ENCODE results near the gene EI24. TPM values are rescaled to one million over a fixed set of nuclear protein-coding genes. Genes with fewer than 3 reads are reported as not detected.
"Not testable (repeated sequence)": the region's sequence is repeated elsewhere in the genome, so short reads cannot be mapped to it uniquely, and the experiment has no call there.

Gene EI24
- total RNA-seq, 2 experiments from 2014 or later, result 31.5 to 33.2 TPM

GRCh38 chr11:125561924-125562323 is 7.4 kb upstream of the EI24 start:
- no peaks in the 10 kb centered on the region for H3K9me3 Mint-ChIP-seq
- no peak overlapping the region for H3K4me3 Mint-ChIP-seq
- POLR2A ChIA-PET, result no interaction called here
- CTCF ChIA-PET, result no interaction called here
- DNase-seq, result no peak
- H3K27ac Mint-ChIP-seq, result no peak overlapping the region
- no peaks in the 10 kb centered on the region for H3K4me1 Mint-ChIP-seq
- H3K27me3 Mint-ChIP-seq, result no peaks in the 10 kb centered on the region
- H3K36me3 Mint-ChIP-seq (ENCODE audit: low read depth), result no peaks in the 10 kb centered on the region

- ChIA-PET CTCF (no interaction called here), POLR2A (no interaction called here)
- no peaks in the 10 kb centered on the region for H3K27me3 Mint-ChIP-seq
- H3K27ac Mint-ChIP-seq, result no peak overlapping the region
- no peaks in the 10 kb centered on the region for H3K36me3 Mint-ChIP-seq (ENCODE audit: low read depth)
- no peak for DNase-seq
- H3K4me1 Mint-ChIP-seq, result no peaks in the 10 kb centered on the region
- H3K9me3 Mint-ChIP-seq, result no peaks in the 10 kb centered on the region
- no peak overlapping the region for H3K4me3 Mint-ChIP-seq
These were observed 6.8 kb upstream of the EI24 start for GRCh38 chr11:125562430-125562829.

GRCh38 chr11:125564357-125564756 is 4.9 kb upstream of the EI24 start:
- Mint-ChIP-seq H3K27ac (no peak overlapping the region), H3K36me3 (ENCODE audit: low read depth) (no peaks in the 10 kb centered on the region), H3K9me3 (no peaks in the 10 kb centered on the region), H3K4me1 (peaks cover 3% of the 10 kb centered on the region), H3K4me3 (no peak overlapping the region), H3K27me3 (no peaks in the 10 kb centered on the region)
- POLR2A ChIA-PET, result interaction anchor here (0.7 kb wide), 1 partner anchor 61 kb away, joined by 3 read pairs; the partner anchor contains the start of gene CHEK1
- CTCF ChIA-PET, result no interaction called here
- DNase-seq, result no peak

- CTCF ChIA-PET, result no interaction called here
- Mint-ChIP-seq H3K4me3 (no peak overlapping the region), H3K4me1 (peaks cover 16% of the 10 kb centered on the region), H3K27ac (no peak overlapping the region), H3K27me3 (no peaks in the 10 kb centered on the region), H3K9me3 (no peaks in the 10 kb centered on the region), H3K36me3 (ENCODE audit: low read depth) (peaks cover 5% of the 10 kb centered on the region)
- POLR2A ChIA-PET, result interaction anchor here (0.6 kb wide), 1 partner anchor 9 kb away, joined by 3 read pairs; no protein-coding TSS in a partner anchor
- no peak for DNase-seq
These were observed 3.0 kb upstream of the EI24 start for GRCh38 chr11:125566235-125566634.

- no peak for DNase-seq
- Mint-ChIP-seq H3K4me1 (peaks cover 27% of the 10 kb centered on the region), H3K27me3 (no peaks in the 10 kb centered on the region), H3K27ac (peak overlapping the region; percentile 79), H3K4me3 (peak overlapping the region; percentile 95), H3K9me3 (no peaks in the 10 kb centered on the region), H3K36me3 (ENCODE audit: low read depth) (peaks cover 30% of the 10 kb centered on the region)
- ChIA-PET CTCF (interaction anchor here (1.0 to 3.3 kb wide), 16 partner anchors 9 to 317 kb away, joined by 3 to 30 read pairs (median 4); partner anchors contain the start of genes CHEK1 and STT3A), POLR2A (interaction anchor here (0.8 to 4.2 kb wide), 22 partner anchors 9 to 947 kb away, joined by 3 to 89 read pairs (median 4); partner anchors contain the start of genes CHEK1, FEZ1, HYLS1 and PUS3)
These were observed 791 bp downstream of the EI24 start for GRCh38 chr11:125569915-125570621.

- peak overlapping the region; percentile 95 for H3K4me3 Mint-ChIP-seq
- POLR2A ChIA-PET, result interaction anchor here (1.2 to 4.2 kb wide), 7 partner anchors 11 to 316 kb away, joined by 4 to 89 read pairs (median 21); partner anchors contain the start of genes CHEK1, HYLS1 and STT3A
- H3K4me1 Mint-ChIP-seq, result peaks cover 27% of the 10 kb centered on the region
- H3K27me3 Mint-ChIP-seq, result no peaks in the 10 kb centered on the region
- H3K9me3 Mint-ChIP-seq, result no peaks in the 10 kb centered on the region
- H3K27ac Mint-ChIP-seq, result peak overlapping the region; percentile 47
- CTCF ChIA-PET, result interaction anchor here (1.0 to 2.3 kb wide), 2 partner anchors 55 to 78 kb away, joined by 3 to 5 read pairs; no protein-coding TSS in a partner anchor
- H3K36me3 Mint-ChIP-seq (ENCODE audit: low read depth), result peaks cover 37% of the 10 kb centered on the region
- no peak for DNase-seq
These were observed 1.7 kb downstream of the EI24 start for GRCh38 chr11:125570952-125571351.

GRCh38 chr11:125572916-125573315 is 3.6 kb downstream of the EI24 start:
- ChIA-PET POLR2A (interaction anchor here (0.6 kb wide), 1 partner anchor 740 kb away, joined by 4 read pairs; no protein-coding TSS in a partner anchor), CTCF (interaction anchor here (0.7 to 0.9 kb wide), 2 partner anchors 16 to 733 kb away, joined by 4 read pairs; no protein-coding TSS in a partner anchor)
- Mint-ChIP-seq H3K27me3 (no peaks in the 10 kb centered on the region), H3K4me1 (peaks cover 34% of the 10 kb centered on the region), H3K36me3 (ENCODE audit: low read depth) (peaks cover 51% of the 10 kb centered on the region), H3K4me3 (no peak overlapping the region), H3K27ac (no peak overlapping the region), H3K9me3 (no peaks in the 10 kb centered on the region)
- no peak for DNase-seq

- POLR2A ChIA-PET, result interaction anchor here (1.1 to 6.8 kb wide), 2 partner anchors 14 to 49 kb away, joined by 3 to 40 read pairs; partner anchors contain the start of gene STT3A
- DNase-seq, CTCF ChIA-PET, H3K27me3 Mint-ChIP-seq, H3K27ac Mint-ChIP-seq, H3K4me3 Mint-ChIP-seq, H3K9me3 Mint-ChIP-seq: not testable (repeated sequence)
- peaks cover 20% of the 10 kb centered on the region for H3K4me1 Mint-ChIP-seq
- peaks cover 63% of the 10 kb centered on the region for H3K36me3 Mint-ChIP-seq (ENCODE audit: low read depth)
These were observed 7.9 kb downstream of the EI24 start for GRCh38 chr11:125577181-125577580.

- H3K36me3 Mint-ChIP-seq (ENCODE audit: low read depth), result peaks cover 68% of the 10 kb centered on the region
- POLR2A ChIA-PET, result interaction anchor here (2.2 to 6.8 kb wide), 2 partner anchors 9 to 13 kb away, joined by 11 to 40 read pairs; partner anchors contain the start of genes EI24 and STT3A
- no peak for DNase-seq
- H3K9me3 Mint-ChIP-seq, result no peaks in the 10 kb centered on the region
- no peak overlapping the region for H3K4me3 Mint-ChIP-seq
- H3K4me1 Mint-ChIP-seq, result peaks cover 15% of the 10 kb centered on the region
- H3K27me3 Mint-ChIP-seq, result no peaks in the 10 kb centered on the region
- CTCF ChIA-PET, result interaction anchor here (0.8 kb wide), 1 partner anchor 9 kb away, joined by 4 read pairs; the partner anchor contains the start of gene EI24
- no peak overlapping the region for H3K27ac Mint-ChIP-seq
These were observed 9.5 kb downstream of the EI24 start for GRCh38 chr11:125578783-125579182.

GRCh38 chr11:125579811-125580210 is 10.5 kb downstream of the EI24 start:
- Mint-ChIP-seq H3K4me1 (peaks cover 20% of the 10 kb centered on the region), H3K36me3 (ENCODE audit: low read depth) (peaks cover 69% of the 10 kb centered on the region), H3K27me3 (no peaks in the 10 kb centered on the region), H3K27ac (no peak overlapping the region), H3K4me3 (no peak overlapping the region), H3K9me3 (no peaks in the 10 kb centered on the region)
- ChIA-PET CTCF (no interaction called here), POLR2A (interaction anchor here (2.2 to 6.8 kb wide), 2 partner anchors 10 to 12 kb away, joined by 11 to 40 read pairs; partner anchors contain the start of genes EI24 and STT3A)
- no peak for DNase-seq

GRCh38 chr11:125583496-125583895 is 14.2 kb downstream of the EI24 start:
- Mint-ChIP-seq H3K9me3 (no peaks in the 10 kb centered on the region), H3K27ac (no peak overlapping the region), H3K4me1 (peaks cover 25% of the 10 kb centered on the region), H3K4me3 (no peak overlapping the region), H3K36me3 (ENCODE audit: low read depth) (peaks cover 45% of the 10 kb centered on the region), H3K27me3 (no peaks in the 10 kb centered on the region)
- POLR2A ChIA-PET, result interaction anchor here (1.0 to 6.8 kb wide), 3 partner anchors 8 to 304 kb away, joined by 4 to 40 read pairs (median 21); partner anchors contain the start of genes EI24, HYLS1 and STT3A
- CTCF ChIA-PET, result interaction anchor here (1.4 to 1.7 kb wide), 2 partner anchors 14 to 43 kb away, joined by 3 to 6 read pairs; partner anchors contain the start of gene EI24
- no peak for DNase-seq

GRCh38 chr11:125585487-125585886 is 16.2 kb downstream of the EI24 start:
- no peaks in the 10 kb centered on the region for H3K27me3 Mint-ChIP-seq
- H3K36me3 Mint-ChIP-seq (ENCODE audit: low read depth), result peaks cover 33% of the 10 kb centered on the region
- no peak for DNase-seq
- POLR2A ChIA-PET, result interaction anchor here (1.0 to 1.5 kb wide), 2 partner anchors 11 to 15 kb away, joined by 3 to 7 read pairs; partner anchors contain the start of gene EI24
- CTCF ChIA-PET, result interaction anchor here (0.6 to 0.7 kb wide), 2 partner anchors 8 to 149 kb away, joined by 3 to 5 read pairs; no protein-coding TSS in a partner anchor
- H3K27ac Mint-ChIP-seq, result no peak overlapping the region
- H3K4me1 Mint-ChIP-seq, result peaks cover 27% of the 10 kb centered on the region
- H3K9me3 Mint-ChIP-seq, result no peaks in the 10 kb centered on the region
- H3K4me3 Mint-ChIP-seq, result no peak overlapping the region

- H3K4me3 Mint-ChIP-seq, result no peak overlapping the region
- no peaks in the 10 kb centered on the region for H3K9me3 Mint-ChIP-seq
- POLR2A ChIA-PET, result interaction anchor here (1.5 kb wide), 1 partner anchor 16 kb away, joined by 7 read pairs; the partner anchor contains the start of gene EI24
- H3K27ac Mint-ChIP-seq, result no peak overlapping the region
- no peaks in the 10 kb centered on the region for H3K27me3 Mint-ChIP-seq
- H3K36me3 Mint-ChIP-seq (ENCODE audit: low read depth), result peaks cover 27% of the 10 kb centered on the region
- no peak for DNase-seq
- H3K4me1 Mint-ChIP-seq, result peaks cover 29% of the 10 kb centered on the region
- CTCF ChIA-PET, result interaction anchor here (1.0 kb wide), 1 partner anchor 17 kb away, joined by 3 read pairs; the partner anchor contains the start of gene EI24
These were observed 17.3 kb downstream of the EI24 start for GRCh38 chr11:125586623-125587022.

All from activated CD4-positive, alpha-beta memory T cell treated with anti-CD3 and anti-CD28 coated beads, Interleukin-2, amount 10 ng/mL, durations not matched to agents 7 days and 5 days (primary cell).